GM18511 (cell line): ENCODE measurements around the gene ZNF433.
"Not testable (repeated sequence)": the region's sequence is repeated elsewhere in the genome, so short reads cannot be mapped to it uniquely, and the experiment has no call there.

Experiments used
- ATAC-seq: cut with Tn5 transposase; IDR thresholded peaks from one replicate; pipeline ENCODE4 v1.9.1; 2021; ENCODE audit warnings: mild to moderate bottlenecking, moderate library complexity; ENCODE audit not compliant: unreplicated experiment

The ZNF433 gene

GRCh38 chr19:11991921-11992320 lies 43.6 kb downstream of the ZNF433 start:
- ATAC-seq: not testable (repeated sequence)

- no peak for ATAC-seq
Observed at GRCh38 chr19:11989112-11989456, 46.4 kb downstream of the ZNF433 start.

DNA sequence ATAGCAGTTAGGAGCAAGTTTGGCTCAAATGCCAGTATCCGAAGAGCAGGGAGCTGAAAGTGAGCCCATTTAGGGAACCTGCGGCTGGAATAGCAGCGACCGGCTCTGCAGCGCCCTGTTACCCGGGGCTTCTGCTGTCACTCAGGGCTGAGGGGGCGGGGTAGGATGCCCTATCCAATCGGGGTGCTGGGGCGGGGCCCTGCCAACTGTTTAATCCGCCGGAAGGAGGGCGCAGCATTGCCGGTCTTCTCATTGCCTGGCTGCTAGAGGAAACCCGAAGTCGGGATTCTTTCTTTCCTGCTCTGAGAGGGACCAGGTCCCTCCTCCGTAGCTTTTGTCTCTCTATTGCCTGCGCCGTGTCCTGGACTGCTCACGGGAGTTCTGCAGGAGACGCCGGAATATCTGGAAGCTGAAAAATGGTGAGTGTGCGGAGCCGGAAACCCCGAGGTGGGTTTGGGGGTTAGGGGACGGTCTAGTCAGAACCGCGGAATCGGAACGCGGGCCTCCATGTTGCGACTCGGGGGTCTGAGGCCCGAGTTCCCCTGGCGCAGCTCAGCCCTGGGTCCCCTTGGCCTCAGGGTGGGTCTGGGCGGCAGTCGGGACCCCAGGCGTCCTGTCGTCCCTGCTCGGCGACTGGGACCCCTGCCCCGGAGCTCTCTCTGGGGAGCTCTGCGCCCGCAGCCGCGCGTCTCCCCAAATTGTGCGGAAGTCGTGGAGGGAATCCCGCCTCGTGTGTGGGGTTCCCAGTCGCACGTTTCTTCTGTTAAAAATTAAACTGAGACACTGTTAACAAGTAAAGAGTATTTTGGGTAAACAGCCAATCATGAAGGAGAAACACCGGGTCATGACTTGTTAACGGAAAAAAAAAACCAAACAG lies 47.8 kb downstream of the ZNF433 start:
- peak; percentile 83 for ATAC-seq

DNA sequence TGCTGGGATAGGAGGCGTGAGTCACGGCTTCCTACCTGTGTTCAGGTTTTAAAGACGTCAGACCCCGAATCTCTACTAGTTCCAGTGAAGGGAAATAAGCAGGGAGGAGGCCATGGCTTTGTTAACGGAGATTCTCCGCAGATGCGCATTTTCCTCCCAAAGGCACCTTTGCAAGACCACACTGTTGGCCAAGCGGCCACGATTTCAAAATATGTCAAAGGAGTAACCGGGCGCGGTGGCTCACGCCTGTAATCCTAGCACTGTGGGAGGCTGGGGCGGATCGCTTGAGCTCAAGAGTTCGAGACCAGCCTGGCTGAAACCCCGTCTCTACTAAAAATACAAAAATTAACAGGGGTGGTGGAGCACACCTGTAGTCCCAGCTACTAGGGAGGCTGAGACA lies 48.7 kb downstream of the ZNF433 start:
- no peak for ATAC-seq

DNA sequence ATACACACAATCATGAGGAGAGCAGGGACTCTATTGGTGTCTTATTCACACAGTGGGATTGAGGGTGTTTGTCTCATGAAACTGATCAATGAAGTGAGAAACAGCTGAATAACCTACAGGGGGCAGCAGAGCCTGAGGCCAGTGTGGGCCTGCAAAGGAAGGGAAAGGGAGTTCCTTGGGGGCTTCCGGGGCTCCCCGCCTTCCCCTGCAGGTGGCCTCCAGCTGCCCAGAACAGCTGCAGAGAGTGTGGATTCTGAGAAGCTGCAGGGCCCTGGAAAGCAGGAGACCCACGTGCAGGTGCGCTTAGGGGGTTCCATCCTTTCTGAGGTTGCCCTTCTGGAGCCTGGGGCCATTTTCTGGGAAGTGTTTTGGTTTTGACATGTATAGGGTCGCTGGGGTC lies 50.5 kb downstream of the ZNF433 start:
- ATAC-seq: no peak

DNA sequence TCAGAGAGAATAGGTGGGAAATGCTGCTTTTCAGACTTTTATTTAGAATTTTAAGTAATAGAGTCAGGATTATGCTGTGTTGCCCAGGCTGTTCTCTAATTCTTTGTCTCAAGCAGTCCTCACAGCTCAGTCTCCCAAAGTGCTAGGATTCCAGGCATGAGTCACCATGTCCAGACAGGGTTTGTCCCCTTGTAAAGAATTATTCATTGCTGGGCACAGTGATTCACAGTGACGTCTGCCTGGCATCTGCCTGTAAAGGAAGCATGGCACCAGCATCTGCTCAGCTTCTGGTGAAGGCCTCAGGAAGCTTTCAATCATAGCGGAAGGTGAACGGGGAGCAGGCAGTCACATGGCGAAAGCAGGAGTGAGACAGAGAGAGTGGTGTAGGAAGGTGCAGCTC lies 53.0 kb downstream of the ZNF433 start:
- no peak for ATAC-seq

DNA sequence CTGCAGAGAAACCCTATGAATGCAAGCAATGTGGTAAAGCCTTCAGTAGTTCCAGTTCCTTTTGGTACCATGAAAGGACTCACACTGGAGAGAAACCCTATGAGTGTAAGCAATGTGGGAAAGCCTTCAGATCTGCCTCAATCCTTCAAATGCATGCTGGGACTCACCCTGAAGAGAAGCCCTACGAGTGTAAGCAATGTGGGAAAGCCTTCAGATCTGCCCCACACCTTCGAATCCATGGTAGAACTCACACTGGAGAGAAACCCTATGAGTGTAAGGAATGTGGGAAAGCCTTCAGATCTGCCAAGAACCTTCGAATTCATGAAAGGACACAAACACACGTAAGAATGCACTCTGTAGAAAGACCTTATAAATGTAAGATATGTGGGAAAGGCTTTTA lies 56.0 kb downstream of the ZNF433 start:
- no peak for ATAC-seq

GRCh38 chr19:11978492-11979100 lies 56.9 kb downstream of the ZNF433 start:
- no peak for ATAC-seq

- no peak for ATAC-seq
Observed at GRCh38 chr19:11973019-11973810, 62.3 kb downstream of the ZNF433 start.

- no peak for ATAC-seq
Observed at GRCh38 chr19:11971041-11971440, 64.4 kb downstream of the ZNF433 start.

DNA sequence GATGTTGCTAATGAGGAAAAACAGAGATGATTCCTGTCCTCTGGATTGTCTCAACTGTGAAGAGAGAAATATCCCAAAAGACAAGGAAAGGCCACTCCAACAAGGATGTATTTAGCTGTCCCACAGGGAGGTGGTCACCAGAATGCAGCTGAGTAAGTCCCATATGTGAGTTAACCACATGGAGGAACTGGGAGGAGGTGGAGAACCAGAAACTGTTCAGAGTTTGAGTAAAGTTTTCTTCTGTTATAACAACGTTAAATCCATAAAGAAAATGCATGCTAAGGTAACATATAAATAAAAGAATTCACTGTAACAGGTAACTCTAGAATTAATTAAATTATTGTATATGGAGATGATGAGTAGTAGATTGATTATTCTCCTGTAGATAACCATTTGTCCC lies 65.3 kb downstream of the ZNF433 start:
- ATAC-seq: no peak

- ATAC-seq: peak; percentile 89
Observed at GRCh38 chr19:11964858-11965645, 70.4 kb downstream of the ZNF433 start, which contains the start of gene ZNF763. Gene ZNF763, plus strand, starts transcription at chr19:11965040. Its CDS starts 169 bp downstream, at chr19:11965209.
